Vagina (tissue), 2 donors: ENCODE measurements around the gene NFIX. TPM values are rescaled to one million over a fixed set of nuclear protein-coding genes. Genes with fewer than 3 reads are reported as not detected.
"Not testable (repeated sequence)": the region's sequence is repeated elsewhere in the genome, so short reads cannot be mapped to it uniquely, and the experiment has no call there.

Experiments
- DNase-seq, 2 donors: peaks; one replicate each; pipeline ENCODE4 v3.0.0-alpha.2; 2017; ENCODE audit errors: extremely low spot score in 2 of 2
- H3K27ac ChIP-seq: fragments of 200-600 bp; sonication (generic); one replicate; pipeline ENCODE4 v1.5.1; 2019
- H3K27me3 ChIP-seq: fragments of 200-600 bp; sonication (generic); one replicate; pipeline ENCODE4 v1.5.1; 2019
- H3K36me3 ChIP-seq, 2 donors: fragments of 200-600 bp; sonication (generic); one replicate each; pipeline ENCODE4 v1.5.1; 2017 to 2019
- H3K4me1 ChIP-seq: fragments of 200-600 bp; sonication (generic); one replicate; pipeline ENCODE4 v1.5.1; 2019
- H3K4me3 ChIP-seq, 2 donors: fragments of 200-600 bp; sonication (generic); 1 replicate in 1 of 2; 2 replicates in 1 of 2; pipeline ENCODE4 v1.5.1; 2016 to 2019
- H3K9me3 ChIP-seq: fragments of 200-600 bp; sonication (generic); one replicate; pipeline ENCODE4 v1.5.1; 2019
- POLR2A ChIP-seq, 2 donors: fragments of 450-650 bp; IDR thresholded peaks; one replicate each; pipeline ENCODE4 v1.6.1; 2017; ENCODE audit warnings: antibody characterized with exemption in 2 of 2, mild to moderate bottlenecking in 2 of 2, moderate library complexity in 2 of 2
- POLR2AphosphoS5 ChIP-seq, 2 donors: sonication (generic); formaldehyde crosslinking; IDR thresholded peaks; one replicate each; pipeline ENCODE4 v1.9.0; 2017; ENCODE audit warnings: antibody characterized with exemption in 2 of 2, mild to moderate bottlenecking in 2 of 2, low read depth in 1 of 2; ENCODE audit not compliant: insufficient read depth in 1 of 2
- intact Hi-C: fragments of 100-400 bp; cut with DNase I; formaldehyde crosslinking; loops from one replicate; pipeline ENCODE4 v1.15.1; 2023
- total RNA-seq: library from RNA; depleted of rRNA; stranded (reverse); fragments of >200 nt; gene quantifications from one replicate; pipeline ENCODE4 v1.2.3, GENCODE V29; 2016
- TF ChIP-seq, protein P1 (sequence below), 3 experiments: fragments of 450-650 bp in 2 of 3; fragments of 200-600 bp in 1 of 3; sonication (generic) in 1 of 3; IDR thresholded peaks; one replicate each; pipeline ENCODE4 v1.5.1; 2017 to 2019; ENCODE audit warnings: antibody characterized with exemption in 3 of 3, mild to moderate bottlenecking in 2 of 3, moderate library complexity in 2 of 3

NFIX gene
- total RNA-seq, 1 donor from 2014 or later: 81.8 TPM

DNA sequence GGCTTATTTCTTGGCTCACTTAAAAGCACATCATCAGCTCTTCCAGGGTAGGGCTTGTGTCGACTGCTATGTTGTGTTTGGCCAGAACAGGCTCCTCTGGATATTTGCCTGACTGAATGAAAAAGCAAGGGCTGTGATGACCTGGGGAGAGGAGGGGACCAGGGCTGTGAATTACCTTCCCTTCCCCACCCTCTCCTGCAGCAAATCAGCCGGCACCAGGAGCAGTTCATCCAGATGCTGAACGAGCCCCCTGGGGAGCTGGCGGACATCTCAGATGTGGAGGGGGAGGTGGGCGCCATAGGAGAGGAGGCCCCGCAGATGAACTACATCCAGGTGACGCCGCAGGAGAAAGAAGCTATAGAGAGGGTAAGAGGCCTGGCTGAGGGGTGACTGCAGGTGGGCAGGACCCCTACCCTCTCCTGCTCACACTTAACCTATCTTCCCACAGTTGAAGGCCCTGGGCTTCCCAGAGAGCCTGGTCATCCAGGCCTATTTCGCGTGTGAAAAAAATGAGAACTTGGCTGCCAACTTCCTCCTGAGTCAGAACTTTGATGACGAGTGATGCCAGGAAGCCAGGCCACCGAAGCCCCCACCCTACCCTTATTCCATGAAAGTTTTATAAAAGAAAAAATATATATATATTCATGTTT, 42.7 kb upstream of the NFIX start:
- intact Hi-C loops: no loop called here
- DNase-seq: no peak

DNA sequence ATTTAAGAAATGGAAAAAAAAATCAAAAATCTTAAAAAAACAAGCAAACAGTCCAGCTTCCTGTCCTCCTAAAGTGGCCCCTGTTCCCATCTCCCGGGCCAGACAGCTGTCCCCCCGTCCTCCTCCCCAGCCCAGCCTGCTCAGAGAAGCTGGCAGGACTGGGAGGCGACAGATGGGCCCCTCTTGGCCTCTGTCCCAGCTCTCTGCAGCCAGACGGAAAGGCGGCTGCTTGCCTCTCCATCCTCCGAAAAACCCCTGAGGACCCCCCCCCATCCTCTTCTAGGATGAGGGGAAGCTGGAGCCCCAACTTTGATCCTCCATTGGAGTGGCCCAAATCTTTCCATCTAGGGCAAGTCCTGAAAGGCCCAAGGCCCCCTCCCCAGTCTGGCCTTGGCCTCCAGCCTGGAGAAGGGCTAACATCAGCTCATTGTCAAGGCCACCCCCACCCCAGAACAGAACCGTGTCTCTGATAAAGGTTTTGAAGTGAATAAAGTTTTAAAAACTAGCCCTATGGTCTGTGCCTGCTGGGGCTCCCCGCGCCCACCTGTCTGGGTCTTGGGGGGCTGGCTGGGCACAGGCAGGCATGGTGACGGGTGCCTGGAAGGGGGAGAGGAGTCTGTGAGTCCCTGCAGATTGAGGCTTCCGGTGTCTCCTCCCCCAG, 42.0 kb upstream of the NFIX start:
- TF ChIP-seq, protein P1, sequence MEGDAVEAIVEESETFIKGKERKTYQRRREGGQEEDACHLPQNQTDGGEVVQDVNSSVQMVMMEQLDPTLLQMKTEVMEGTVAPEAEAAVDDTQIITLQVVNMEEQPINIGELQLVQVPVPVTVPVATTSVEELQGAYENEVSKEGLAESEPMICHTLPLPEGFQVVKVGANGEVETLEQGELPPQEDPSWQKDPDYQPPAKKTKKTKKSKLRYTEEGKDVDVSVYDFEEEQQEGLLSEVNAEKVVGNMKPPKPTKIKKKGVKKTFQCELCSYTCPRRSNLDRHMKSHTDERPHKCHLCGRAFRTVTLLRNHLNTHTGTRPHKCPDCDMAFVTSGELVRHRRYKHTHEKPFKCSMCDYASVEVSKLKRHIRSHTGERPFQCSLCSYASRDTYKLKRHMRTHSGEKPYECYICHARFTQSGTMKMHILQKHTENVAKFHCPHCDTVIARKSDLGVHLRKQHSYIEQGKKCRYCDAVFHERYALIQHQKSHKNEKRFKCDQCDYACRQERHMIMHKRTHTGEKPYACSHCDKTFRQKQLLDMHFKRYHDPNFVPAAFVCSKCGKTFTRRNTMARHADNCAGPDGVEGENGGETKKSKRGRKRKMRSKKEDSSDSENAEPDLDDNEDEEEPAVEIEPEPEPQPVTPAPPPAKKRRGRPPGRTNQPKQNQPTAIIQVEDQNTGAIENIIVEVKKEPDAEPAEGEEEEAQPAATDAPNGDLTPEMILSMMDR (IDR thresholded peaks at IDR 0.05): no peak
- TF ChIP-seq POLR2AphosphoS5 (IDR thresholded peaks at IDR 0.05; ENCODE audit: insufficient read depth in 1 of 2, low read depth in 1 of 2) (no peak), POLR2A (IDR thresholded peaks at IDR 0.05) (no peak)

More for the DNA sequence above, 42.7 kb upstream of the NFIX start:
- Histone ChIP-seq H3K36me3 (peaks cover 0 to 57% of the 10 kb centered on the region in 2 donors), H3K4me1 (peaks cover 57% of the 10 kb centered on the region), H3K9me3 (no peaks in the 10 kb centered on the region), H3K27me3 (no peaks in the 10 kb centered on the region), H3K4me3 (no peak overlapping the region), H3K27ac (no peak overlapping the region)
- TF ChIP-seq, protein P1 (IDR thresholded peaks at IDR 0.05): no peak
- TF ChIP-seq POLR2AphosphoS5 (IDR thresholded peaks at IDR 0.05; ENCODE audit: insufficient read depth in 1 of 2, low read depth in 1 of 2) (no peak), POLR2A (IDR thresholded peaks at IDR 0.05) (no peak)

DNA sequence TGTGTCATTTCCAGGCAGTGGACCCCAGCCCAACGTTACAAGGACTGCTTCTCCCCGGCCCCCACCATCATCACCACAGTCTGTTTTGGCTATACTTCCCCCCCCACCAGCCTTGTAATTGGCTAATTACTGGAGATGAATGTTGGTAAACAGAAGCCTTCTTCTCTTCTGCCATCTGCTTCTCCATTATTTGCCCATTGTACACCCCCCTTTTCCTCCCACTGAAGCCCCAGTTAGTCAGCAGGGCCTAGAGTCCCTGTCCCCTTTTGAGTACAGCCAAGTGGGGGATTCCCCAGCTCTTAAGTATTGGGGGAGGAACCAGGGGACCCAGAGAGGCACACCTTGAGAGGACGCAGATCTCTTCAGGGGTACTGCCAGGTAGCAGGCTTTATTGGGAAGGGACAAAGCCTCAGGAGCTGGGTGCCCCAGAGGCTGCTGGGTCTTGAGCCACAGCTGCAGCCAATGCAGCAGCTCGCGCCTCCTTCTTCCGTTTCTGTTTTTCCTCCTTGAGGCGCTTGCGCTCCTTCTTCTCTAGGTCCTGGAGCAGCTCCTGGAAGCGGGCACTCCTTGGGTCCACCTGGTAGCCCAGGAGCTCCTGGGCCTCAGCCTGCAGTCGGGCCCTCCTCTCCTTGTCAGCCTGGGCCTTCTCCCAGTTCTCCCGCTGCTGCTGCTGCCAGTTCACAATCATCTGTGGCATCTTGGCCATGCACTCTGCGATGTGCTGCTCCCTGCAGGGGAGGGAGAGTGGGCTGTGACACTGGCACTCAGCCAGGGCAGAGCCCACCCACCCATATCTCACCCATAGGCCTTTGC, 41.3 kb upstream of the NFIX start:
- Histone ChIP-seq H3K36me3 (peaks cover 0 to 44% of the 10 kb centered on the region in 2 donors), H3K4me3 (no peak overlapping the region)

More for the DNA sequence above, 42.0 kb upstream of the NFIX start:
- intact Hi-C loops: no loop called here
- no peaks in the 10 kb centered on the region for H3K9me3 ChIP-seq
- no peak overlapping the region for H3K4me3 ChIP-seq
- H3K27me3 ChIP-seq: no peaks in the 10 kb centered on the region
- H3K4me1 ChIP-seq: peaks cover 55% of the 10 kb centered on the region
- DNase-seq: no peak
- no peak overlapping the region for H3K27ac ChIP-seq
- peaks cover 0 to 52% of the 10 kb centered on the region in 2 donors for H3K36me3 ChIP-seq

DNA sequence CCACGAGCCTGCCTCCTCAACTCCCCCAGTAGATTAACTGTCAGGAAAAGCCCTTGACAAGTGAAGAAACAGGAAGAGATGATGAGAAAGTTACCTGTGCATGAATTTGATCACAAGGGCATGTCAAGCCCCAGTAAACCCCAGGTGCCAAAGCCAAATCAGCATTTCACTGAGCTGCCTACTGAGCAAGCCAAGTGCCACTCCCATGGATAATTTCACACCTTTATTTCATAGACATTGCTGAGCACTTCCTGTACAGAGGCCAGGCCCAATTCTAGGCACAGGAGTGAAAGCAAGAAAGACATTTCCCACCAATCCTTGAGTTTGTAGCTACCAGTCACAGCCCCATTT, 40.7 kb upstream of the NFIX start:
- no peaks in the 10 kb centered on the region for H3K9me3 ChIP-seq
- DNase-seq: no peak
- no peak for TF ChIP-seq POLR2AphosphoS5 (IDR thresholded peaks at IDR 0.05; ENCODE audit: insufficient read depth in 1 of 2, low read depth in 1 of 2)
- TF ChIP-seq, protein P1 (IDR thresholded peaks at IDR 0.05): no peak
- peaks cover 55% of the 10 kb centered on the region for H3K4me1 ChIP-seq
- no peak overlapping the region for H3K27ac ChIP-seq
- peaks cover 0 to 38% of the 10 kb centered on the region in 2 donors for H3K36me3 ChIP-seq
- no peak overlapping the region for H3K4me3 ChIP-seq
- H3K27me3 ChIP-seq: no peaks in the 10 kb centered on the region
- intact Hi-C loops: loop anchor here (2.0 kb wide), 1 partner anchor 72 kb away; no protein-coding TSS in a partner anchor

More for the DNA sequence above, 41.3 kb upstream of the NFIX start:
- peaks cover 55% of the 10 kb centered on the region for H3K4me1 ChIP-seq
- TF ChIP-seq POLR2A (IDR thresholded peaks at IDR 0.05) (no peak), POLR2AphosphoS5 (IDR thresholded peaks at IDR 0.05; ENCODE audit: insufficient read depth in 1 of 2, low read depth in 1 of 2) (no peak)
- TF ChIP-seq, protein P1 (IDR thresholded peaks at IDR 0.05): no peak
- H3K9me3 ChIP-seq: no peaks in the 10 kb centered on the region
- no peaks in the 10 kb centered on the region for H3K27me3 ChIP-seq
- intact Hi-C loops: loop anchor here (2.0 kb wide), 1 partner anchor 71 kb away; no protein-coding TSS in a partner anchor
- DNase-seq: no peak
- no peak overlapping the region for H3K27ac ChIP-seq

DNA sequence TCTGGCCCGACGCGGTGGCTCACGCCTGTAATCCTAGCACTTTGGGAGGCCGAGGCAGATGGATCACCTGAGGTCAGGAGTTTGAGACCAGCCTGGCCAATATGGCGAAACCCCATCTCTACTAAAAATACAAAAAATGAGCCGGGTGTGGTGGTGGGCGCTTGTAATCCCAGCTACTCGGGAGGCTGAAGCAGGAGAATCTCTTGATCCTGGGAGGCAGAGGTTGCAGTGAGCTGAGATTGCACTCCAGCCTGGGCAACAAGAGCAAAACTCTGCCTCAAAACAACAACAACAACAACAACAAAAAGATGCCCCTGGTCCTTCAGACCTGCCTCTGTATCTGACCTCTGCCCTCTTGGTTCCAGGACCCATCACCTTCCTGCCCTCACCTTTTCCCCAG, 39.7 kb upstream of the NFIX start:
- not testable (repeated sequence) for H3K9me3 ChIP-seq, DNase-seq, H3K27me3 ChIP-seq
- peak overlapping the region; percentile 89 for H3K27ac ChIP-seq
- H3K4me1 ChIP-seq: peaks cover 55% of the 10 kb centered on the region
- H3K4me3 ChIP-seq: peak overlapping the region in 1 of 2 donors; percentile 93
- intact Hi-C loops: loop anchor here (2.0 kb wide), 1 partner anchor 73 kb away; no protein-coding TSS in a partner anchor
- peaks cover 0 to 29% of the 10 kb centered on the region in 2 donors for H3K36me3 ChIP-seq
